Left renal cortex interstitium (tissue), 4 donors: ENCODE measurements around the gene RAB32. TPM values are rescaled to one million over a fixed set of nuclear protein-coding genes. Genes with fewer than 3 reads are reported as not detected.
"Not testable (repeated sequence)": the region's sequence is repeated elsewhere in the genome, so short reads cannot be mapped to it uniquely, and the experiment has no call there.

Experiments
- DNase-seq, 4 donors: peaks; one replicate each; pipeline ENCODE4 v3.0.0-alpha.2; 2013; ENCODE audit warnings: low read depth in 4 of 4, low spot score in 2 of 4, missing footprints in 1 of 4
- polyA plus RNA-seq, 4 donors: library from polyadenylated mRNA; unstranded; fragments of 120-200 nt; gene quantifications; one replicate each; pipeline ENCODE4 v1.2.1, GENCODE V29; 2013; ENCODE audit not compliant: insufficient read length in 4 of 4

The RAB32 gene
- 10 to 100 TPM; 23.7 to 32.2 (median 27.9) TPM for polyA plus RNA-seq

- peak in 3 of 4 donors; percentile 57 to 79 (median 67) for DNase-seq
Observed at GRCh38 chr6:146543211-146543939, at the start of gene RAB32. Gene RAB32, plus strand, starts transcription at chr6:146543833. Its CDS starts 39 bp downstream, at chr6:146543872.

DNA sequence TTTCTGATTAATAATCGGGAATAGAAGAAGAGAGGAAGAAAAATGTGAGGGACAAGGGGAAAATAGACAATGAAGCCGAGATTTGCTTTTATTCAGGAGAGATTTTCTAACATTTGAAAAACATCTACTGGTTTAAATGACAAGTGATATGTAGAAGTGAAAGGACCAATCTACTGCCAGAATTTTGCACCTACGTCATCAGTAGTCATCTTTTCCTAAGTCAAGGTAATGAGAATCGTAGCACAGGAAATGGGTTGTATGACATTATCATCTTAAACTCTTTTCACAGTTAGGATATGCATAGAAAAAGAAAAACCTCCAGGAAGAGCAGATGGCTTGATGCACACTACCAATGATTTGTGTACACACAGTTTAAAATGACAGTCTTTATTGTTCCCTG, 45.3 kb upstream of the RAB32 start:
- DNase-seq = no peak

- no peak for DNase-seq
Observed at GRCh38 chr6:146503096-146503495, 40.5 kb upstream of the RAB32 start.

DNA sequence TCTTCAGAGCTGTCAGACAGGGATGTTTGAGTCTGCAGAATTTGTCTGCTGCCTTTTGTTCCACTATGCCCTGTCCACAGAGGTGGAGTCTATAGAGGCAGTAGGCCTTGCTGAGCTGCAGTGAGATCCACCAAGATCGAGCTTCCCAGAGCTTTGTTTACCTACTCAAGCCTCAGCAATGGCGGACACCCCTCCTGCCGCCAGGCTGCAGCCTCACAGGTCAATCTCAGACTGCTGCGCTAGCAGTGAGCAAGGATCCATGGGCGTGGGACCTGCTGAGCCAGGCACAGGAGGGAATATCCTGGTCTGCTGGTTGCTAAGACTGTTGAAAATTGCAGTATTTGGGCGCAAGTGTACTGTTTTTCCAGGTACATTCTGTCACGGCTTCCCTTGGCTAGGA, 28.4 kb upstream of the RAB32 start:
- DNase-seq = no peak

DNA sequence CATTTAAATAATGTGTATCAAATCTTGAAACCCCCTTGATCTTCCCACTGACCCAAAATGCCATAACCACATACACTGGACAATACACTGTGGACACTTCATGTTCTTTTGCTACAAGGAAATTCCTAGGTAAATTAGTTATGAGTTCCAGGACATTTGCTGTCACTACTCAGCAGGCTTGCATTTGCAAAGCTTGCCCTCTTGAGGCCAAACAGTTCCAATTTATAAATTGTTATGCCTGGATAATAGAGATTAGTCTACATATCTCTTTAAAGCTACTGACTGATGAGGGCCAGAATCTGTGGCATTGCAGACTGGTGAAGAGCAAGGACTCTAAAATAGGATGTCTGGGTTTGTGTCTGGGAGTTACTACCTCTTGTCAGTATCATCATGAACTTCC, 17.4 kb upstream of the RAB32 start:
- no peak for DNase-seq

DNA sequence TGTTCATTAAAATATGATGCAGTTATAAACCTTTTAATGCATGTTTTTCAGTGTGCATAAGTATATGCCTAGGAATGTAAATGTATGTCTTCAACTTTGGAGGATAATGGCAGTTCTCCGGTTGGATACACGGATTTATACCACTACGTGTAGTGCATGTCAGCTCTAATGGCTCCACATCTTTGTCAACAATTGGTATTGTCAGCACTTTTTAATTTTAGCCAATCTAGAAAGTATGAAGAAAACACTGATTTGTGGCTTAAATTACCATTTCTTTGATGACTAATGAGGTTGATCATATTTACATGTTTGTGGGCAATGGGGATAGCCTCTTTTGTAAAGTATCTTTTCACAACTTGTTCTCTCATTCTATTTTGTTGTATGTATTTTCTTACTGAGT, 10.9 kb upstream of the RAB32 start:
- DNase-seq = no peak

GRCh38 chr6:146542881-146543210, 787 bp upstream of the RAB32 start:
- DNase-seq = no peak

DNA sequence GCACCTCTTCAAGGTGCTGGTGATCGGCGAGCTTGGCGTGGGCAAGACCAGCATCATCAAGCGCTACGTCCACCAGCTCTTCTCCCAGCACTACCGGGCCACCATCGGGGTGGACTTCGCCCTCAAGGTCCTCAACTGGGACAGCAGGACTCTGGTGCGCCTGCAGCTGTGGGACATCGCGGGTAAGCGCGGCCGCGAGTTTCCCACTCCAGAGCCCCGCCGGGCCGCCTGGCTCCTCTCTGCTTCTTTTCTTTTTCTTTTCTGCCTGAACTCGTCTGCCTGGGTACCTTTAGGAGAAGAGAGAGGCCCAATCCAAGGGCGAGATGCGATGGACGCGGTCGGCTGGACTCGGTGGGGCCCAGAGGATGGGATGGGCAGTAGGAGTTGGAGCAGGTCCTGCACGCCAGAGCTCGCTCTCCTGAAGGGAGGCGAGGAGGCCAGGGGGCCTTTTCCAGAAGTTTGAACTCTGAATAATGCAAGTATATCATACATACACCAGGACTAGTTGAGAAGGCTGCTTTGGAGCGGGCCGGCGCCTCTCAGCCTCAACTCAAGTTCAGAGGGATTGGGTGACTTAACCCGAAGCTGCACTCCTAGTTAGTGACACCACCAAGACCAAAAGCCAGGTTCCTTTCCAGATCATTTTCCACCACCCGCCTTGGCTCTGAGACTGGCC, 445 bp downstream of the RAB32 start:
- peak in 1 of 4 donors; percentile 57 for DNase-seq

DNA sequence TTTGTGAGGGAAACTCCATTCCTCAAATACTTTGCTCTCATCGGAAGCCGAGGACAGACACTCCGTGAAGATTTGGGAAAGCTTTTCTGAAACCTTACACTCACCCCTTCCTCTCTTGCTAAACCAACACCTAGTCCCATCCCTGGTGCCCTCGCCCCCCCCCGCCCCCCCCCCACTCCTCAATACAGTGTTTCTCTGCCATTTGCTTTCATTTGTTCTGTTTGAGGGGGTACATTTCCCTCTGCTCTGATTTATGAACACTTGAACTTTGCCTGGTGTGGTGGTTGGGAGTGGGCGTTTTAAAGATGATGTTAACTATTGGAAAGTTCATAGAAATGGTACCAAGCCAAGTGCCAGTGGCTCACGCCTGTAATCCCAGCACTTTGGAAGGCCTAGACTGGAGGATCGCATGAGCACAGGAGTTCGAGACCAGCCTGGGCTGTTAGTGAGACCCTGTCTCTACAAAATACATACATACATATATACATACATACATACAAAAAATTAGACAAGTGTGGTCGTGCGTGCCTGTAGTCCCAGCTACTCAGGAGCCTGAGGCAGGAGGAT, 1.1 kb downstream of the RAB32 start:
- DNase-seq = no peak

DNA sequence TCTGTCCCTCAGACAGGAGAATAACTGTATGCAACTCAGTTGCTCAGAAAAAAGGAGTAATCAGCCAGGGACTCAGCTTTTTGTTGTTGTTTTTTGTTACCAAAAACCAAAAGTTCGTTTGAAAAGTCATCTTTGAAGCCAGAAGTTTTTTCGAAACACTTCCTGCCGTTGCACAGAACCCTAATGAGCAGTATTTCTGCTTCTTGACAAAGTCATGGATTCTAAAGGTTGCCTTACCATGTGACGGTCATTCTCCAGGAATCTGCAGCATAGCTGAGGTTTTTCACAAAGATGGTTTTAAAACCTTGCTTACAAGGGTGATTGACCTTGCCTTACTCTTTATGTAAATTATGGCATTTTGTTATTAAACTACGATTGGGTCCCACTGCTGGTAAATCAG, 1.9 kb downstream of the RAB32 start:
- DNase-seq = no peak

DNA sequence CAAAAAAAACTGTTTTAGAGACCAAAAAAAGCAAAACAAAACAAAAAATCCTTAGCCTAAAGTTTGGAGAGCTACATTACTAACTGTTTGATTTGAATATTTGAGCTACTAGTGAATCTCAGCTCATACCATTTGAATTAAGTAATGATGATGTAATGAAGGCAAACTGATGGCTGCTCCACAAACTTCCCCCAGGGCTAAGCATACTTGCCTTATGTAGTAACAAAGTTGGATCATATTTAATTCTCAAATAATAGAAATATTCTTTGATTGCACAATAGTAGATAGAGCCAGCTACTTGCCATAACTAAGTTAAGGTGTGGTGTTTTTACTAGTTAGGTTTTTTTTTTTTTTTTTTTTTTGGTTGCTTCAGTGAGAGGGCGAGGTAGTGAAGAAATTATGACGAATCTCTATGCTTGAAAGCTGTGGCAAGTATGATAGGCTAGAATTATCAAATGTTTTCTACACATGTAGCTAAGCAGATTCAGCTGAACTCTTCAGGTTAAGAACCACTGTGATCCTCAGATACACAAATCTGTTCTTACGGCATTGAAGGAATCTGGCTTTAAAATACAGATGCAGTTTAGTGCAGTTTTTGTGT, 2.9 kb downstream of the RAB32 start:
- DNase-seq = no peak

DNA sequence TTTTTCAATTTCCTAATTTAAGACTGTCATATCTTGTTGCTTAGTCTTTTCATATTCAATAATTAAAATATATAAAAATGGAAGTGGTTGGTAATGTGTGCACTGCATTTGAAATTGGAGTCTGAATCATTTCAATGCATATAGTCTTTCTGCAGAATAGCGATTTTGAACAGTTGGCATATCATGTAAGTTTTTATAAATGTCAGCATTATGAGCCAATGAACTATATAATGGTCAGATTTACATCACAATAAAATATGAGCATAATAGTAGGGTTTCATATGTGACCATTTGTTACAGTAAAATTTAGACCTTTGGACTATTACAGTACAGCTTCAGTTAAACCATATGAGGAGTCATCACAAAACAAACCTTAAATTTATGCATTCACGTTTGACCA, 4.3 kb downstream of the RAB32 start:
- no peak for DNase-seq

DNA sequence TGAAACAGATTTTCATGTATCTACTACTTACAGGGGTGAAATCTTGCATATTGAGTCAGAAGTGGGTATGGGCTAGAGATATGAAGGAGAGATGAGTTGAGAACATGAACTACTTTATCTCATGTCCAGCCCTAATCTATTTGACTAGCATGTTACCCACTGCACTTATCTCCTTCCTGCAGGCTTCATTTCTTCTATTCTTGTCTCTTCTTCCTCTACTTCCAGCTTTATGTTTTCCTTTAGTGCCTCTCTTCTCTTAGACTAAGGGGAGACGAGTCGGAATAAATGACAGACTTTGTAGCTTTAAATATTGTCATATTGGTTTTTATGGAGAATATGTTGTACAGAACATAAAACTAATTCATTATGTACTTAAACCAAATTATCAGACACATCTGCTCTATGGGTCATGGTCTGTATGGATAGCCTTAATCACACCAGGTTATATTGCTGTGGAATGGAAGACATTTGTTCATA, 5.3 kb downstream of the RAB32 start:
- no peak for DNase-seq

DNA sequence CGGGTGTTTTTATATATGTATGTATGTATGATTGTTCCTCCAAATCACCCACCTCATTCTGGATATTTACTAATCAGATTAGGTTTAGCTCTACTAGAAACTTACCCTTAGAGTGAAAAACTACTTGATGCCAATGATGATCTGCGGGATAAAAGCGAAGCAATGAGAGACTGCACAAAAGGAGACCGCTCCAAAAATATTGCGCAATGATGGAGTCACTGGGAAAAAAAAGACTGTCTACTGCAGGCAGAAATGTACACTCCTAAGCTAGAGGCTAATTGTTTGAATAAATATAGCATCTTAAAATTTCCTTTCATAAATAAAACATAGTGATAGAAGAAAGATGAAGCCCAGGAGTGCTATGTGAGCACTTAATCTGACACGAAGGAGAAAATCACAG, 7.3 kb downstream of the RAB32 start:
- DNase-seq = no peak

DNA sequence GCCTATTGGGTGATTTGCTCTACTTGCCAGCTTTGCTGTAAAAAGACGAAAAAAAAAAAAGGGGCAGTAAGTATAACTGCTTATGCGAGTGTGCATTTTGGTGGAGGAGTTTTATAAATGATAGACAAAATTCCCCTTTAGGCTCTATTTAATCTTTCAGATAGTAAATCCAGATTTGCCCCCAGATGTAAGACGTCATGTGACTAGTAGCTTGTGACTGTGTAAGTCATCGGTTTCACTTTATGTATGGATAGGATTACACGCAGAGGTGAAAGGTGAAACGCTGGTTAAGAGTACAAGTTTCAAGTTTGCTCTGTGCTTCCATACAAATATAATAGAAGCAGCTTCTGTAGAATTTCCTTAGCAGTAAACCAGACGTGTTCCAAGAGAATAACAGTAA, 7.9 kb downstream of the RAB32 start:
- no peak for DNase-seq

DNA sequence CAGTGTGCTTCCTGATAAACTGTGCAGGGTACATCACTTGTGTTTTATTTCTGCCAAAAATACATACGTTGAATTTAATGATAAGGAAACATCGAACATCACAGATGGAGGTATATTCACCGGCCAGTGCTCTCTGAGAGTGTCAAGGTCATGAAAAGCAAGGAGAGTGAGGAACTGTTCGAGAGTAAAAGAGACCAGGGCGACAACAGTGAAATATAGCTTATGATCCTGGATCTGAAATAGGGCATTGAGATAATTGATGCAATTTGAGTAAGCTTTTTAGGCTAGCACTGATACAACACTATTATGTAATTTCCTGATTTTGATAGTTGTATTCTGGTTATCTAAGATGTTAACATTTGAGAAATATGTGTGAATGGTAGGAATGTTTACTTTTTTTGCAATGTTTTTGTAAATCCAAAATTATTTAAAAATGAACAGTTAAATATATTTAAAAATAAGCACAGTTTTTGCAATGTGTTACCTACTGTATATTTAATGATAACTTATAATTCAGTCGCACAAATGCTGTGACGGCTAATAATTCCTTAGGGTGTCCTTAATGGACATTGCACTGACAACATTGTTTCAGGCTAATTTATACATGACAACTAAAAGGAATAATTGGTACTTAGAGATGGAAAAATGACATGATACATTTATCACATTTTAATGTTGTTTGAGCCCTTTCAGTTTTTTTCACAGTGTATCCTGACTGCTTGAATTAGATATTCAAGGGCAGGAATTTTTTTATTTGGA, 9.9 kb downstream of the RAB32 start:
- DNase-seq = no peak

DNA sequence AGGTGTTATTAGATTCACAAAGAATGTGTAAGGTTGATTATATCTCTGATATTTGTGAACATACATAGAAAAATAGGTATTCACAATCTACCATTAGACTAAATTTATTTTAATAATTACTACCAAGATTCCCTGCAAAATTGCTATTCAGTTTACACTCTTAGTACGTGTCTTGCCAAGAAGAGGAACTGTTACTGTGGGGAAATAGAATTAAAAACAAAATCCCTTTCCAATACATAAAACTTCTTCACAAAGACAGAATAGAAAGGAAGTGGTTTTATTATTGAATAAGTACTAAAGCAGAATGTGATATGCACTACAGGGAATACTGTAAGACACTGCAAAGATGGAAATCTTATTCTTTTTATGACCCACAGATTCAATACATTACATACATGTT, 17.0 kb downstream of the RAB32 start:
- DNase-seq = no peak

GRCh38 chr6:146566661-146567060, 23.0 kb downstream of the RAB32 start:
- not testable (repeated sequence) for DNase-seq

DNA sequence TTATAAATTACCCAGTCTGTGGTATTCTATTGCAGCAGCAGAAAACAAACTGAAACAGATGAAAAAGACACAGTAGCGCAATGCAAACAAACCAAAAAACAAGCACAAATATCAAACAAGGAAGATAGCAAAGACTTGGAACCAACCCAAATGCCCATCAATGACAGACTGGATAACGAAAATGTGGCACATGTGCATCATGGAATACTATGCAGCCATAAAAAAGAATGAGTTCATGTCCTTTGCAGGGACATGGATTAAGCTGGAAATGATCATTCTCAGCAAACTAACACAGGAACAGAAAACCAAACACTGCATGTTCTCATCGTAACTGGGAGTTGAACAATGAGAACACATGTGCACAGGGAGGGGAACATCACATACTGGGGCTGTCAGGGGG, 25.0 kb downstream of the RAB32 start:
- not testable (repeated sequence) for DNase-seq

DNA sequence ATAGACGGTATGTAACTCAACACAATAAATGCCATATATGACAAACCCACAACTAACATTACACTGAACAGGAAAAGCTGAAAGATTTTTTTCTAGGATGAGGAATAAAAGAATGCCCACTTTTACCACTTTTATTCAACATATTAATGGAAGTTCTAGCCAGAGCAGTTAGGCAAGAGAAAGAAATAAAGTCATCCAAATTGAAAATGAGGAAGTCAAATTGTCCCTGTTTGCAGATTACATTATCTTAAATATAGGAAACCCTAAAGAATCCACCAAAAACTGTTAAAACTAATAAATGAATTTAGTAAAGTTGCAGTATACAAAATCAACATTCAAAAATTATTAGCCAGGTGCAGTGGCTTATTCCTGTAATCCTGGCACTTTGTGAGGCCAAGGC, 30.6 kb downstream of the RAB32 start:
- DNase-seq = no peak

GRCh38 chr6:146578054-146578453, 34.4 kb downstream of the RAB32 start:
- no peak for DNase-seq
